GM21381 (cell line): Measurements from ENCODE around the gene CST8.
"Not testable (repeated sequence)": the region's sequence is repeated elsewhere in the genome, so short reads cannot be mapped to it uniquely, and the experiment has no call there.

Experiments
- ATAC-seq: cut with Tn5 transposase; IDR thresholded peaks from one replicate; pipeline ENCODE4 v1.9.1; 2021; ENCODE audit warnings: mild to moderate bottlenecking, moderate library complexity; ENCODE audit not compliant: unreplicated experiment

CST8 gene

GRCh38 chr20:23490817-23491216 is at the start of gene CST8:
Gene CST8, plus strand, starts transcription at chr20:23491117. Its CDS starts 551 bp downstream, at chr20:23491668.
- ATAC-seq = no peak

- peak; percentile 75 for ATAC-seq
Measured at GRCh38 chr20:23441850-23442313, 49.0 kb upstream of the CST8 start.

- no peak for ATAC-seq
Measured at GRCh38 chr20:23442436-23442835, 48.5 kb upstream of the CST8 start.

- no peak for ATAC-seq
Measured at GRCh38 chr20:23444859-23445258, 46.1 kb upstream of the CST8 start.

- no peak for ATAC-seq
Measured at GRCh38 chr20:23445596-23446217, 45.2 kb upstream of the CST8 start.

GRCh38 chr20:23446505-23446904 is 44.4 kb upstream of the CST8 start:
- no peak for ATAC-seq

- ATAC-seq = no peak
Measured at GRCh38 chr20:23448167-23448566, 42.8 kb upstream of the CST8 start.

GRCh38 chr20:23449421-23449820 is 41.5 kb upstream of the CST8 start:
- ATAC-seq = no peak

GRCh38 chr20:23450877-23451276 is 40.0 kb upstream of the CST8 start:
- no peak for ATAC-seq

GRCh38 chr20:23451956-23452487 is 38.9 kb upstream of the CST8 start:
- no peak for ATAC-seq

GRCh38 chr20:23452776-23453175 is 38.1 kb upstream of the CST8 start, which contains the start of gene CST11:
Gene CST11, minus strand, starts transcription at chr20:23452876. Its CDS starts 65 bp downstream, at chr20:23452811.
- no peak for ATAC-seq

GRCh38 chr20:23453549-23454543 is 37.1 kb upstream of the CST8 start:
- ATAC-seq = no peak

- ATAC-seq = no peak
Measured at GRCh38 chr20:23454816-23455215, 36.1 kb upstream of the CST8 start.

- no peak for ATAC-seq
Measured at GRCh38 chr20:23455639-23456038, 35.3 kb upstream of the CST8 start.

- no peak for ATAC-seq
Measured at GRCh38 chr20:23456409-23456808, 34.5 kb upstream of the CST8 start.

- no peak for ATAC-seq
Measured at GRCh38 chr20:23456873-23457272, 34.0 kb upstream of the CST8 start.

- no peak for ATAC-seq
Measured at GRCh38 chr20:23459461-23460150, 31.3 kb upstream of the CST8 start.

GRCh38 chr20:23461180-23461579 is 29.7 kb upstream of the CST8 start:
- no peak for ATAC-seq

- ATAC-seq = not testable (repeated sequence)
Measured at GRCh38 chr20:23466961-23467360, 24.0 kb upstream of the CST8 start.

GRCh38 chr20:23472306-23472705 is 18.6 kb upstream of the CST8 start:
- not testable (repeated sequence) for ATAC-seq

- ATAC-seq = not testable (repeated sequence)
Measured at GRCh38 chr20:23473293-23473692, 17.6 kb upstream of the CST8 start.
